Inflammatory macrophage treated with lipopolysaccharide for 1 hour (primary cell): Measurements from ENCODE around the gene PLEKHG4B.
A peak's percentile ranks its signal among the peaks of the same experiment; 100 is the strongest.
"Not testable (repeated sequence)": the region's sequence is repeated elsewhere in the genome, so short reads cannot be mapped to it uniquely, and the experiment has no call there.

Experiments
- DNase-seq, 2 donors: peaks; one replicate each; pipeline ENCODE4 v3.0.0-alpha.2; 2020 to 2022

PLEKHG4B gene

DNA sequence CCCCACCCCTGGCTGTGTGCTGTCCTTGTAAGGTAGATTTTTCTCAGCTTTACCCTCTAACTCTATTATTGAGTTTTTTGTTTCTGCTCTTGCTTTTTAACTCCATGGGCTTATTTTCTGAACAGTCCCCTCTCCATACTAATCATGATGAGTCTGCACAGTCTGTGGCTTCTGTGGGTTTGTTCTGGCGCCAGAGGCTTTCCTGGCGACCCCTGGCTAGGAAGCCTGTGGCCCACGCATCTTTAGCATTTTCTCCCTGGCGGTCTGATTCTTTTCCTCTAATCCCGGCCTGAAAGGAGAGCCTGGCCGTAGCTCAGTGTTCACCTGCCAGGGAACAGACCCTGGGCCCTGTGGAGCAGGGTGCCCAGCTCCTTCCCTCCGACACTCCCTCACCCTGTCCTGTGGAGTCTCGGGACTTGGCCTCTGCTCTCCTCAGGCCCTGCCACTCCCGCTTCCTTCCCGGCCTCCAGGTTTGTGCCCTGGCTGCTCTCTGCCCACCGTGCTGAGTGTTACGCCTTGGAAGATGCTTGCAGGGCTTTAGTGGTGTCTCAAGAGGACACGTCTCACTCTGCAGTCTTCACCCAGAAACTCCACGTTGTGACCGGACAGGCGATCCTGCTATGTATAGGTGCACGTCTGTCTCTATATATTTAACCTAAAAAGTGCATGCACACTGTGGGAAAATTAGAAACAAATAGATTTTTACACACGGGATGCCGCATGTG lies 67.6 kb downstream of the PLEKHG4B start:
- no peak for DNase-seq

DNA sequence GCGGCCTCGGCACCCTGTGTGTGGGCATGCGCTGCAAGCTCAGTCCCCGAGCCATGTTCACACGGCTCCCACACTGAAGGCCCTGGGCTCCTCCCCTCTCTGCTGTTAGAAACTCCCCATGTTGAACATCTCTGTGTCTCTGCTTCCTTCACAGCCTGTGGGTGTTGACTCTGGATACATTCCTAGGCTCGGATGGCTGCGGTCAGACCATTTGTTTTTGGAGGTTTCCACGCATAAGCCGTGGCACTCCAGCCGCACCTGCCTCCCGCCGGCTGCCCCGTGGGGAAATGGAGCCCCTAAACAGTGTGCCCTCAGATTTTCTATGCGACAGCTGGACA lies 68.2 kb downstream of the PLEKHG4B start:
- DNase-seq = no peak

DNA sequence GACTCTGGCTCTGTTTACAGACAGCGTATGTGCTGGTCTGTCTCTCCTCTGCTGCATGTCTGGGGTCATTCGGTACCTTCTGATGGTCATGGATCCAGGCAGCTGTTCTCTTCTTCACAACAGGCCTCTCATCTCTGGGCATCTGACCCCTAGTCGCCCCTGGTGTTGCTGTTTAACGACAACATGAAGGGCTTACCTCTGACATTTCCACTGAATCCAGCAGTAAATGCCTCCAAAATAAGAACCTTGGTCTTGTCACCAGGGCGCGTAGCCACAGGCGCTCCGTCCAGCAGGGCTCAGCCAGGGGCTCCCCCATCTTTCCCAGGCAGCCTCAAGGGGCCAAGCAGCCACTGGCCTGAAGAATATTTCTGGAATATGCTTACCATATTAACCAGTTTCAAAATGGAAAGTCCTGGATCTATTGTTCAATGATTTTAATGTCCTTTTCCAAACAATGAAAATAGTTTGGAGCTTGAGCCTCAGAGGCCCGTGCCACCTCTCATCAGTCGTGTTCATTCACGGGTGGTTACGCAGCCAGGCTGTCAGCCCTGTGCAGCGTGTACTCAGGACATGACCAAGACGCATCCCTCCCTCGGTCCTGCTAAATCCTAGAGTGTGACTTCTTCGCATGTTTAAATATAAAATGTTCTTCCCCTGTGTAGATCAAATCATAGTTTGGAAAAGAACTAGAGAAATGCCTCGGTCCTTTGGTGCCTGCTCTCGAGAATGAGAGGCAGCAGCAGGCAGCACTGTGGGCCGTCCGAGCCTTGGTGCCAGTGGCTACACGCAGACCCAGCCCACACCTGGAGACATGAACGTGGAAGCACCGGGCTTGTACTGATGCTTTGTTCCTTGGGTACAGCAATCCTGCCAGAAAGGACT lies 69.2 kb downstream of the PLEKHG4B start:
- DNase-seq = no peak

DNA sequence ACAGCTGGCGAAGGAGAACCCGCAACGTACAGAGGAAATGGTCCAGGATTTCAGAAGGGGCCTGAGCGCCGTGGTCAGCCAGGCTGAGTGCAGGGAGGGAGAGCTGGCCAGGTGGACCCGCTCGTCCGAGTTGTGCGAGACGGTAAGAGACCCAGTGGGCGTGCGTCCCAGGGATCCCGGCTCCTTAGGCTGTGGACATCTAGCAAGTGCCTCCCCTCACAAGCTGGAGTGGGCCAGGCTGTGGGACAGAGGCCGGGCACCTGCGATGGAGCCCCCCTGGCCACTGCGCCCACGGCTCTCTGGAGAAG lies 69.8 kb downstream of the PLEKHG4B start:
- DNase-seq = no peak

DNA sequence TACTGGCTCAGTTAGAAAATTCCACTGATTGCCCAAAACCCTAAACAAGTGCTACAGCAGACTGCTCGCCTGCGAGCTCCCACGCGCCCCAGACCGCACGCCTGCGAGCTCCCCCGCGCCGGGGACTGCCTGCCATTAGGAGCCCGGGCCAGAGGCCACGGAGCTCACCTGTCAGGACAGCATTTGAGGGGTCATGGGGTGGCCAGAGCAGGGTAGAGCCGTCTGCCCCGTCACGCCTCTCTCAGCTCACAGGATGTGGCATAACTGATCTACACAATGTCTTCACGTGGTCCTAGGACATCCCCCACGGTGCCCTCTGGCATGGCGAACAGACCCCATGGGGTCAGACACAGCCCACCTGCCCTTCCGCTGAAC lies 70.2 kb downstream of the PLEKHG4B start:
- no peak for DNase-seq

DNA sequence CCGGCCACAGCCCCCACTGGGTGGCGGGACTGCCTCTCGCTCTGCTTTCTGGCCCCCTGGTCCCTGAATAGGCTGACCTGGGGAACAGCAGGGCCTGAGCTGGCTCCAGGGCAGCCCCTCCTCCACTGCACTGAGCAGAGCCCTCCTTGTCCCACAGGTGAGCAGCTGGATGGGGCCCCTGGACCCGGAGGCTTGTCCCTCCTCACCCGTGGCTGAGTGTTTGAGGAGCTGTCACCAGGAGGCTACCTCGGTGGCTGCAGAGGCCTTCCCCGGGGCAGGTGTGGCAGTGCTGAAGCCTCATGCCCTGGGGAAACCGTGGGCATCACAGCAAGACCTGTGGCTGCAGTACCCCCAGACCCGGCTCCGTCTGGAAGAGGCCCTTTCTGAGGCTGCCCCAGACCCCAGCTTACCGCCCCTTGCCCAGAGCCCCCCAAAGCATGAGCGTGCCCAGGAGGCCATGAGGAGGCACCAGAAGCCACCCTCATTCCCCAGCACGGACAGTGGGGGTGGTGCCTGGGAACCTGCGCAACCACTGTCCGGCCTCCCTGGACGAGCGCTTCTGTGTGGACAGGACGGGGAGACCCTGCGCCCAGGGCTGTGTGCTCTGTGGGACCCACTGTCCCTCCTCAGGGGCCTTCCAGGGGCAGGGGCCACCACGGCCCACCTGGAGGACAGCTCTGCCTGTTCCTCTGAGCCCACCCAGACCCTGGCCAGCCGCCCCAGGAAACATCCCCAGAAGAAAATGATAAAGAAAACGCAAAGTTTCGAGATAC lies 70.8 kb downstream of the PLEKHG4B start:
- no peak for DNase-seq

DNA sequence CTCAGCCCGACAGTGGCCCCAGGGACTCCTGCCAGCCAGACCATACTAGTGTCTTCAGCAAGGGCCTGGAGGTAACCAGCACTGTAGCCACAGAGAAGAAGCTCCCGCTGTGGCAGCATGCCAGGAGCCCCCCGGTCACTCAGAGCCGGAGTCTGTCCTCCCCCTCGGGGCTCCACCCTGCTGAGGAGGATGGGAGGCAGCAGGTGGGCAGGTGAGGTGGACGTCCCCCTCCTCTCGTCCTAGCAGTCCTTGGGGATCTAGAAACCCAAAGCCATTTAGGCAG lies 71.3 kb downstream of the PLEKHG4B start:
- no peak for DNase-seq

DNA sequence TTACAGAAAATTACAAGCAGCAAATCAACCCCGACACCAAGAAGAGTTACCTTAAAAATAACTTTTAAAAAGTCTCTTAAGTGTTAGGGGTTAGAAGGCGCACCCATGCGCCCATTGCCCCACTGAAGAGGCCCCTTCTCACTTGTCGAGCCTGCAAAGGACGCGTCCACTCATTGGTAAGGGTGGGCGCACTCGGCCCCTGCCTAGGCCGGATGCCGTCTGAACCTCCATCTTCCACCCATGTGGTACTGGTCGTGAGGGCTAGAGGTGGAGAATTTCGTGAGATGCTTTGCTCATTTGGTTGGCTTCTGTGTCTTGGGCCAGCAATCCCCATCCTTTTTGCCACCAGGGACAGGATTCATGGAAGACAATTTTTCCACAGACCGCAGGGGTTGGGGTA lies 71.9 kb downstream of the PLEKHG4B start:
- DNase-seq = no peak

DNA sequence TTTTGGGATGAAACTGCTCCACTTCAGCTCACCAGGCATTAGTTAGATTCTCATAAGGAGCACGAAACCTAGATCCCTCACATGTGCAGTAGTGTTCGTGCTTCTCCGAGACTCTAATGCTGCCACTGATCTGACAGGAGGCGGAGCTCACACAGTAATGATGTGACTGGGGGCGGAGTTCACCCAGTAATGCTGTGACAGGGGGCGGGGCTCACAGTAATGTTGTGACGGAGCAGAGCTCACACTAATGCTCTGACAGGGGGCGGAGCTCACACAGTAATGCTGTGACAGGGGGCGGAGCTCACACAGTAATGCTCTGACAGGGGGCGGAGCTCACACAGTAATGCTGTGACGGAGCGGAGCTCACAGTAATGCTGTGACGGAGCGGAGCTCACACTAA lies 72.3 kb downstream of the PLEKHG4B start:
- DNase-seq = no peak

DNA sequence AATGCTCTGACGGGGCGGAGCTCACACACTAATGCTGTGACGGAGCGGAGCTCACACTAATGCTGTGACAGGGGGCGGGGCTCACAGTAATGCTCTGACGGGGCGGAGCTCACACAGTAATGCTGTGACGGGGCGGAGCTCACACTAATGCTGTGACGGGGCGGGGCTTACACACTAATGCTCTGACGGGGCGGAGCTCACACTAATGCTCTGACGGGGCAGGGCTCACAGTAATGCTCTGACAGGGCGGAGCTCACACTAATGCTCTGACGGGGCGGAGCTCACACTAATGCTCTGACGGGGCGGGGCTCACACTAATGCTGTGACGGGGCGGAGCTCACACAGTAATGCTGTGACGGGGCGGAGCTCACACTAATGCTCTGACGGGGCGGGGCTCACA lies 72.8 kb downstream of the PLEKHG4B start:
- DNase-seq = not testable (repeated sequence)

DNA sequence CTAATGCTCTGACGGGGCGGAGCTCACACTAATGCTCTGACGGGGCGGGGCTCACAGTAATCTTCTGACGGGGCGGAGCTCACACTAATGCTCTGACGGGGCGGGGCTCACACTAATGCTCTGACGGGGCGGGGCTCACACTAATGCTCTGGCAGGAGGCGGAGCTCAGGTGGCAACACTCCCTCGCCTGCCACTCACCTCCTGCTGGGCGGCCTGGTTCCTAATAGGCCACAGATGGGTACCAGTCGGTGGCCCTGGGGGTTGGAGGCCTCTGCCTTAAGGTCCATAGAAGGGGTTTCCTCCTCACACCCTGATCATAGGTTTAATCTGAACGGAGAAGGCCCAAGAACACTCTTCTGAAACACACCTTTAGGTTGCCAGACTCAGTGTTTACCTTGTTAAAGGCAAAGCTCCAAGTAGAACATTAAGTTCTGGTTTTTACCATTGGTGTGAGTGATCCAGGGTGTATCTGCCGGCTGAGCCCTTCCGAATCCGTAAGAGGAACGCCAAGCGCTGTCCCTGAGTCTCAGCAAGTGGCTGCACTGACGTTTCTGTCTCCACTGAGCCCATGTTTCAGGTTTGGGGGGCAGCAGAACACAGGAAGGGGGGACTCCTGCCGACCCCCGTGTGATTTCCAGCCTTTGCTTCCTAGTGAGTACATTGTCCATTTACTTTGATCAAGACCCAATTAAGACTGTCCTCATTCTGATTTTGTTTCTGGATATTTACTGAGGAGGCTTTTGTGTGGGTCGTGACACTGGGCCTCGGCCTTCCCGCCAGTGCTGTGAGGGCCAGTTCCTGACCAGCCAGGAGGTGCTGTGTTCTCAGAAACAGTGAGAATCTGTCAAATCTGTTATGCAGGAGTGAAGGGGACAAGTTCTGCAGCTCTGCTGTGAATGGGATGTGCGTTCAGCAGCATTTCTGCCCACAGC lies 74.7 kb downstream of the PLEKHG4B start:
- DNase-seq = no peak

DNA sequence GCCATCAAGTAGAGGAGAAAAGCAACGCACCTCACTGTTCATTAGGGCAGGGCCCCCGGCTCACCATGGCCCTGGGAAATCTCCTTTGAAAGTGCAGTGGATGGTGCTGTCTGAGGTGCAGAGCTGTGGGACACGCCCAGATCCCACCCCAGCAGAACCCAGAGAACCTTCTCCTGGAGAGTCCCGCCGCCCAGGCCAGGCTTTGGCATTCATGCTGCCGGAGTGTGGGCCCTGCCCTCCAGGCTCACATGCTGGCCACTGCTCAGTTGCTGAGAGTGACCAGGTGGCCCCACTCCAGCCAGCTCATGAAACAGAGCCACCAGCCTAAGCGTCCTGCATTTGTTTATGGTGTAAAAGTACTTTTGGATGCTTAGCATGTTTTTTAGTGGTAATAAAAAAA lies 75.5 kb downstream of the PLEKHG4B start:
- no peak for DNase-seq

DNA sequence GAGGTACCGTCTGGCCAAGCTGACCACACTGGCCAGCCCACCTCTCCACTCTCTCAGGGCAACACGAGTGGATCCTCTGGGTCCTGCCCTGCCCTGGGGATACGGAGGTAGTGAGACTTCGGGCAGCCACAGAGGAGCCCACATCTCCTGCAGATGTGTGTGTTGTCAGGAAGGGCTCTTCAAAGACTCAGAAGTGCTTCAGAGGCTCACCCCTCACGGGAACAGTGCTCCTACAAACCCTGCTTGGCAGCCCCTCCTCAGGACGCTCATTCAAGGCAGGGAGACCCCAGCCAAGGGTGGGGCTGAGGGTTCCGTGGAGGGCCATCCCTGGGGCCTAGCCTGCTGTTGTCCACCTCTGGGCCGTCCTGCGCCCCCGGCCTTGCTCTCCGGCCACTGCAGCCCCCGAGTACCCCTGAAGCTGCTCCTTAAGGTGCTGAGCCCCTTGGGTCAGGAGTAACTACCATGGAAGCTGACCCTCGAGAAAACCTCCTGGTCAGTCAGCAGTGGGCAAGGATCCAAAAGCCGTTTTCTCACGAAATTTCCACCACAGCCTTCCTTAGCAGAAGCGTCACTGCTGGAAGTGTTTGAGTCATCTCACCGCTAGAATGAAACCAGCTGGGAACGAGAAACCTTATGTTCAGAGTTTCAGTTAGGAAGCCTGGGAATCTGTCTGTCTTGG lies 76.2 kb downstream of the PLEKHG4B start:
- no peak for DNase-seq

DNA sequence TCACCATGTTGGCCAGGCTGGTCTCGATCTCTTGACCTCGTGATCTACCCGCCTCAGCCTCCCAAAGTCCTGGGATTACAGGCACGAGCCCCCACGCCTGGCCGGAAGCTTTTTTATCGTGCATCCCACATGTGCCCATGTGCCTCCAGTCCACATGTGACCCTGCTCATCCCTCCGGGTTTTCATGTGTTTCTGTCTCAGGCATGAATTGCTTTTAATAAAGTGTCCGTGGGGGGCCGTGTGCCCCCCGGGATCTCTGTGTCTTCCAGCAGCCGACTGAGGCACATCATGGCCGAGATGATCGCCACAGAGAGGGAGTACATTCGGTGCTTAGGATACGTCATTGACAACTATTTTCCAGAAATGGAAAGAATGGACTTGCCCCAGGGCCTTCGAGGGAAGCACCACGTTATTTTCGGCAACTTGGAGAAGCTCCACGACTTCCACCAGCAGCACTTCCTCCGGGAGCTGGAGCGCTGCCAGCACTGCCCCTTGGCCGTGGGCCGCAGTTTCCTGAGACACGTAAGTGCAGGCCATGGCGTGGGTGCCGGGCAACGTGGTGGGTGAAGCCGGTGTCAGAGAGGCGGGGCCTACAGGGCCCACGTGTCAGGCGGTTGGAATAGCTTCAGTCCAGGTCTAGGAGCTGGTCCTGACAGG lies 77.2 kb downstream of the PLEKHG4B start:
- DNase-seq = peak; percentile 51 to 60

DNA sequence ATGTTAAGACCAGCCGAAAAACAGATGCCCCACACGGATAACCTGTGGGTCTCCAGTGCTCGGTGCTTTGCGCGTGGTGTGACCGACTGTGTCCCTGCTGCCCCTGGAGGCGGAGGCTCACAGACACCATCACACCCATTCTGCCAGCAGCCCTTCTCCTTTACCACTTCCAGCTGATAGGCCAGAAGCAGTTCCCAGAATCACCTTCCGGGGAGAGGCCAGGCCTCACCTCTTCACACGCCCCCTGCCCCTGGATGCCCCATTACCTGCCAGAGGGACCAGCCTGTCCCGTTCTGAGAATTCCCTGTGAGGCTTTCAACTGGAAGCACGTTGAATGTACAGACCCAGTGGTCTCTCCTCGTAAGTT lies 77.7 kb downstream of the PLEKHG4B start:
- DNase-seq = no peak

DNA sequence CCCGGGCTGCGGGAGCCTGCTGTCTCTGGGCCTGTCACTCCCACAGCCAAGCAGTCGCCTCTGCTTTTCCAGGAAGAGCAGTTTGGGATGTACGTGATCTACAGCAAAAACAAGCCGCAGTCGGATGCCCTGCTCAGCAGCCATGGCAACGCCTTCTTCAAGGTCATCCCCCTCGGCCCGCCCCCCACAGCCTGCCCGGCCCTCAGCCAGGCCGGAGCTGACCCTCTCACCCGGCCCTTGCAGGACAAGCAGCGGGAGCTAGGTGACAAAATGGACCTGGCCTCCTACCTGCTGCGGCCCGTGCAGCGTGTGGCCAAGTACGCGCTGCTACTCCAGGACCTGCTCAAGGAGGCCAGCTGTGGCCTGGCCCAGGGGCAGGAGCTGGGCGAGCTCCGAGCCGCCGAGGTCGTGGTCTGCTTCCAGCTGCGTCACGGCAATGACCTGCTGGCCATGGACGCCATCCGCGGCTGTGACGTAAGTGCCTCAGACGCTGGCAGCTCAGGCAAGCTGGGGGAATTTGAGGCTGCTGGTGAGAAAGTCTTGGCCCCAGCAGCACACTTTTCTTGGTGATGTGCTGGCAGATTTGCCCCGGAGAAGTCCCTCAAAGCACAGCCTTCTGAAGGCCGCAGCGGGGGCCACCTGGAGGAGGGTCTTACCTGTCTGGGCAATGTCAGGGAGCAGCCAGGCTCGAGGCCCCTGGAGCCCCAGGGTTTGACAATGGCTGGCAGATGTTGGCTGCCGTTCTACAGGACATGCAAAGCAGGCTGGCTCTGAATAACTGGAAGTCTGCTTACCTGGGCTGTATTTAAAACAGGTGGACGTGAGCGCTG lies 79.2 kb downstream of the PLEKHG4B start:
- DNase-seq = no peak

DNA sequence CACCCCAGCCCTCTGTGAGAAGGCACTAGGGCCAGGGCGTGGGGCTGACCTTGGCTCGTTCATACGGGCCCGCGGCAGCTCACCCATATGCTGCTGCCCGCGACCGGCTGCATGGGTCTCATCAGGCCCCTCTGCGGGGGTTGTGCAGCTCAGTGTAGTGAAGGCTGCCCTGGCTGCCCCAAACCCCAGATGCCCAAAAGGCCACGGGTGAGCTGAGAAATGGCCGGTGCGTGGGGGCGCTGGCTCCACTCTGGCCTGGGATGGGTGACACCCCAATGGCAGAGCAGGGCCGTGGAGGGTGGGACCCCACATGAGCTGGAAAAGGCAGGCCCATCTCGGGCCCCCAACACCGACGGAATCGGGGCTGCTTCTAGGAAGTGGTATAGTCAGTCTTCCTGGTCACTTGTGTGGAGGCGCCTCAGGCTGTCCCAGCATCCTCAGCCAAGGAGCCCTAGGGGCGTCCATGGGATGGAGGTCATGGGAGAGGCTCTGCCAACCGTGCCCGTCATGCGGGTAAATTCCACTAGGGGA lies 79.9 kb downstream of the PLEKHG4B start:
- DNase-seq = no peak

DNA sequence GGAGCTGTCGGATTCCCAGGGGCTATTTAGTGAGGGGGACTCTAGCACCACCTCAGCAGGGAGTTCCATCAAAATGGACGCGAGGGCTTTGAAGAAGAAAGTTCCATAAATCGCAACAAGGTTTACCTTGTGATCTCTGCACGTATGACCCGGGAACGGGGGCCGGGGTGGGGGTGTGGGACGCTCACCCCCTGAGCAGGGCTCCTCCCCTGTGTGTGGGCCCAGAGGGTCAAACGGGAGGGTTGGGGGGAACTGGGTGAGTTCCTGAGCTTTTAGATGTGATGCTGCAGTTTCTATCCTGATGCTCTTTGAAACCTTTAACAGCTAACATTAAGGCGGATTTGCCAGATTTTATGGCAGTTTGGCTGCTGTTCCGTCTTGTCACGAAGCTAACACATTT lies 80.5 kb downstream of the PLEKHG4B start:
- DNase-seq = no peak

DNA sequence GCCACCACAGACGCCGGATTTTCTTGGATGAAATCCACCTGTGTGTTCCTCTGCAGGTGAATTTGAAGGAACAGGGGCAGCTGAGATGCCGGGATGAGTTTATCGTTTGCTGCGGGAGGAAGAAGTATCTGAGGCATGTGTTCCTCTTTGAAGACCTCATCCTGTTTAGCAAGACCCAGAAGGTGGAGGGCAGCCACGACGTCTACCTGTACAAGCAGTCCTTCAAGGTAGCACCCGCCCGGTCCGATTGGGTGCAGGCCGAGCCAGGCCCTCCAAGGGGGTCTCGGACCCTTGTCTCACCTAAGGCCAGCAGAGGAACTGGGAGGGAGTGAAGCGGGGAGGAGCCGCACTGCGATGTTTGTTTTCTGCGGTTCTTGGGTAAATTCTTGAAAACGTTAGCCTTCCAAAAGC lies 80.9 kb downstream of the PLEKHG4B start:
- no peak for DNase-seq

DNA sequence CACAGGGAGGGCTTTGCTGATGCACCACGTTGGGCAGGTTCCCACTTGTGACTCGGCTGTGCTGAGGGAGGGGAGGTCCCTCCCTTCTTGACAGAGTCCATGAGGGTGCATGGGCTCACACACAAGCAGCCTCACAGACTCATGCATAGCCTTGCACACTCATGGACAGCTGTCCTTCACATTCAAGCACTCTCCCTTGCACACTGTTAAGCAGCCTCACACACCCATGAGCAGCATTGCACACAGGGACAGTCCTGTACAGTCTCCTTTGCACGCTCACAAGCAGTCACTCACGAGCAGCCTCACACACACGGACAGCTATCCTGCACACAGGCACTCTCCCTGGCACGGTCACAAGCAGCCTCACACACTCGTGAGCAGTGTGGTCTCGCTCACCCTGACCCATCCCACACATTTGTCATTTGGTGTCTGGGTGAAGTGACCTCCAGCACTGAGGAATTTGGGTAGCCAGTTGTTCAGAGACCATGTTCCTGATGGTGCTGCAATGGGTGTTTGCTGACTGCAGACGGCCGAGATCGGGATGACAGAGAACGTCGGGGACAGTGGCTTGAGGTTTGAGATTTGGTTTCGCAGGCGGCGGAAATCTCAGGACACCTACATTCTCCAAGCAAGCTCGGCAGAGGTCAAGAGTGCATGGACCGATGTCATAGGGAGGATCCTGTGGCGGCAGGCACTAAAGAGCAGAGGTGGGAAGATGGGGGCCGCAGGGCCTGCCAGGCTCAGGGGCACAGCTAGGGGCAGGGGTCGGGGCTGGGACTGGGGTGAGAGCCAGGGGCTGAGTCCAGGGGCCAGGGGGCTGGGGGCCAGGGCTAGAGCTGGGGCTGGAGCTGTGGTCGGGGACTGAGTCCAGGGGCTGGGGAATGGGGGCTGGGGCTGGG lies 81.7 kb downstream of the PLEKHG4B start:
- no peak for DNase-seq
